Eye (tissue), 1 donor: ENCODE results near the gene PIK3R3.

ENCODE experiments used
- DNase-seq: peaks from one replicate; pipeline ENCODE4 v3.0.0-alpha.2; 2015

The PIK3R3 gene

DNA sequence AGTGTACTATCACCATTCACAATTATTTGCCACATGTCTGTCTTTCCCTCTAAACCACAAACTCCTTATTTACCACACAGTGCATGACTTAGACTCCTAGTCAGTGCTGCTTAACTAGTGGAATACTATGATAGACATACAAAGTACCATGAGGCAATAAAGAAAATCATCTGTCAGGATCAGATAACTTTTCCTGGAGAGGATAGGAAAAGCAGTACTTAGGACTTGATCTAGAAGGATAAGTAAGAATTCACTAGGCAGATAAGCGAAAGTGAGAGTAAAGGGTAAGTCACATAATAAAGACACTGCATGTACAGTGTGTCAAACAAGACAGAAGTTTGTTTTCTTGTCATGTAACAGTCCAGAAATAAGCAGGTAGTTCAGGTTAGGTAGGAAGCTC is 21.3 kb upstream of the PIK3R3 start:
- no peak for DNase-seq

- DNase-seq: no peak
Observed at GRCh38 chr1:46153228-46153627, 20.8 kb upstream of the PIK3R3 start.

DNA sequence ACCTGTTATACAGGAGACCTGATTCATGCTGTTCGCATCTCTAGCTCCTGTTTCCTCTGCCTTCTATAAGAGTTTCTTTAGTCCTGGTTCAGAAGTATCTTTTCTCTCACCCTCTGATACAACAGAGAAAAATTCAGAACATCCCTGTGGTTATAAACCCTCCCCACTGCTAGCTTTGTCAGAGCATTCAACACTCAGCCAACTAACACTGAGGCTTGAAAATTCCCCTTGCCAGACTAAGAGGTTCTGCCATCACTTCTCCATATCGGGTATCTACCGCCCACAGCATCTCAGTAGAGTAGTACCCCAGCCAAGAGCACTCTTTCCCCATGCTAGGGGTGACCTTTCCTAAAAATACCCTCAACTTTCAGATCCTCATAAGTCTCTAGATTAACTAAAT is 19.6 kb upstream of the PIK3R3 start:
- DNase-seq: no peak

DNA sequence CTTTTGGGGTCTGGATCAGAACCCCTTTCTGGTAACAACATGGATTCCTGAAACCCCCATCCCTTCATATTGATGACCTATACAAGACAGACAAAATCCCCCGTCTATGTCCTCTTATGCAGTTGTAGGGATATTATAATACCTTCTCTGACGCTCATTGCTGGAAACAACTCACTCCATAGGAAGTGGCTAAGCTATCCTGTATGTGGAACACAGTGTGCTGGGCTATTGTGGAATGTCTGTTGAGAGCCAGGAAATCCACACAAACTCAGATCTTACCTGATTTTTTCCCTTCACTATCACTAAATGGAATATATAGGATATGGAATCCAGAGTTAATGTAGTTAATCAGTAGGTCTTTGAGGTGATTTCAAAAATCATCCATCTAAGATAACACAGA is 17.7 kb upstream of the PIK3R3 start:
- no peak for DNase-seq

DNA sequence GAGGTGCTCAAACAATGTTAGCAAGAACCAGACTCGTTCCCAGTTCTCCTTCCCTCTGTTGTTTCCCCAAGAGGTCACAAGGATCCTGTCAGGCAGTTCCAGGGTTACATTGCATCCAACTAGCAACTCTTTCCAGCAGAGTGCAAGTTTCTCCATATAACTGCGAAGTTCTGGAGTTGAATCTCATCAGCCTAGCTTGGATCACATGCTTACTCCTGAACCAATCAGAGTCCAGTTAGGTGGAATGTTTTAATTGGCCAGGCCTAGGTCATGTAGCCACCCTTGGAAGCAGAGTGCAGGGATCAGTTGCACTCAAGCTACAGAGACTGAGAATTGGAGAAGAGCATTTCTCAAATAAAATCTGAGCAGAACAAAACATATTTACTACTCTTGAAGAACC is 15.9 kb upstream of the PIK3R3 start:
- no peak for DNase-seq

- DNase-seq: peak; percentile 14
Observed at GRCh38 chr1:46137916-46138315, 5.5 kb upstream of the PIK3R3 start.

- DNase-seq: peak; percentile 47
Observed at GRCh38 chr1:46136711-46137110, 4.3 kb upstream of the PIK3R3 start.

- peak; percentile 21 for DNase-seq
Observed at GRCh38 chr1:46134660-46135331, 2.4 kb upstream of the PIK3R3 start.

DNA sequence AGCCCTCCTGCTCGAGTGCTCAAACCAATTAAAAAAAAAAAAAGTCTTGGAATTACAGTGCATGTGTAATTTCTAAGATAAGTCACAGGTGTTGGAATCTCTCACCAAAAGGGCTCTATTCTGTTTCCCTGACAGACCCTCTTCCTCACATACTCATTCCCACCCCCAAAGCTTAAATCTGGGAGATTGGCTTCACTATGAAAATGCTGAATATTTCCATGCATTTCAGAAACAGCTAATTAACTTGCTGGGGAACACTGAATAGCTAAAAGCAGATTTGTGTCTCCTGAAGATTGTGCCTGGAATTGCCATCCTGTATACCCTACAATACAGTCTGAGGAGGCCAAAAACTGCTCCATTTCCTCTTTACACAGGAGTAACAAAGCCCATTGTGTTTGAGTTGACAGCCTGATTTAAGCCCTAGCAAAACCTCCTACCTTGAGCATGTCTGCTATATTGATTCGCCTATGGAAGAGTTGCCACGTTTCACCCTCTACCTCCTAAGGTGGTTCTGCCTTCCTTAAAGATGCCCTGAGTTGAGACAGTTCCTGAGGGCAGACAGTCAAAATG is 1.4 kb upstream of the PIK3R3 start:
- DNase-seq: peak; percentile 39

DNA sequence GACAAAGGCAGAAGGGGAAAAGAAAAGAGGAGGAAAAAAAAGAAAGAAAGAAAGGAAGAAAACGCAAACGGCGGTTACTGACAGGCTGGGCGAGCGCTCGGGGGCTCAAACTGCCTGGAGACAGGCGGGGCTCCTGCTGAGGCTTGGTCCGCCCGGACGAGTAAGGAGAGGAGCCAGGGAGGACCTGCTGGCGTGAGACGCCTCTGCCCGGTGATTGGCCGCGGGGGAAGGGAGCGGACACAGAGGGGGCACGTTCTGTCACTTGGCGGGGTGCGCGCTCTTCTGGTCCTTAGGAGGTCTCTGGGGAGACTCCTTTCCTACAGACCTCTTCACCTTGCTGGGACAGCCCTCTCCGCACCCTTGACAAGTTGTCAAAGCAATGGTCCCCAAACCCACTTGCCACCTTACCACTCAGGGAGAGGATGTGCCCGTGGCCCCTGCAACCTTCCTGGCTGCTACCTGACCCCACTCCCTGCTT is 791 bp upstream of the PIK3R3 start:
- DNase-seq: no peak

GRCh38 chr1:46131712-46132528 is 509 bp downstream of the PIK3R3 start:
- DNase-seq: peak; percentile 85

DNA sequence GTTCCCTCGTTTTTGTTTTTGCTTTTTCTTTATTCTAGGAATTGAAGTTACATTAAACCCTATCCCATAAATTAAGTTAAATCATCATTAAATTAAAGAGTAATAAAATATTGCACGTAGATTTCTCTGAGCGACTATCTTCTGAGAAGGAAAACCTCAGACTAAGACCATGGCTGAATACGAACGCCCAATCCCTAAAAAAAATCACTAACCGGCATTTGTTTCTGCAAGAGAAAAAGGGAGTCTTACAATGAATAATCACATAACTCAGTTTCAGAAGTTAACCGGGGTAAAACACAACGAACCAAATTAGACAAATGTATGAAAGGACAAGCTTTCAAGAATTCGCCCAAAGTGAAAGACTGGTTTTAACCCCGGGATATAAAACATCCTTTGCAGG is 1.3 kb downstream of the PIK3R3 start:
- peak; percentile 72 for DNase-seq

DNA sequence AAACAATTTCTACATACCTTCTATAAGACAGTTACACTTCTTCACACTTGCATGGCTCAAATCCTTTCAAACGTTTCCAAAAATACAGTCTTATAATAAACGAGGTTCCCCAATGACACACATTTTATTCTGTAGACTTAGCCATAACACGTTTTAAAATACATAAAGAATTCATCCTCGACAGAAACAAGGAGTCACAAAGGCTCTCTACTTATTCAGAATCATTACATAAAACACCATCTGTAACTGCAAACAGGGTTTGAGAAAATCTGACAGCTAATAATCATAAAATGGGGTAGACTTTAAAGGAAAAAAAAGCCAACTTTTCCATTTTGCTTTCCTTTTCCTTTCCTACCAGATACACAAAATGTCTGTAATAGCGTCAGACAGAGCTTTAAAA is 1.8 kb downstream of the PIK3R3 start:
- DNase-seq: peak; percentile 65

- peak; percentile 55 for DNase-seq
Observed at GRCh38 chr1:46130121-46130520, 2.3 kb downstream of the PIK3R3 start.

DNA sequence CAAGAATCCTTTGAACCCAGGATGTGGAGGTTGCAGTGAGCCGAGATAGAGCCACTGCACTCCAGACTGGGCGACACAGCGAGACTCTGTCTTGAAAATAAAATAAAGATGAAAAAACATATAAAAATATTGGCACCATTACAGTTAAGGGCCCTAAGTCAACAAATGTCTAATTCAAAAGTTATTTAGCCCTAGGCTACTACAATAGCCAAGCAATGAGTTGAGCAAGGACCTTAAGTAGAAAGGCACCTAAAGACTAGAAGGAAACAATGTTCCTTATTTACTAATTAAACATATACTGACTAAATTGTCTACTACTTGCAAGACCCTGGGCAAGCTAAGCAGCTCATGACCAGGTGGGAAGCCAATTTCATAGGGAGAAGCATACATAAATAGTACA is 4.1 kb downstream of the PIK3R3 start:
- DNase-seq: no peak

DNA sequence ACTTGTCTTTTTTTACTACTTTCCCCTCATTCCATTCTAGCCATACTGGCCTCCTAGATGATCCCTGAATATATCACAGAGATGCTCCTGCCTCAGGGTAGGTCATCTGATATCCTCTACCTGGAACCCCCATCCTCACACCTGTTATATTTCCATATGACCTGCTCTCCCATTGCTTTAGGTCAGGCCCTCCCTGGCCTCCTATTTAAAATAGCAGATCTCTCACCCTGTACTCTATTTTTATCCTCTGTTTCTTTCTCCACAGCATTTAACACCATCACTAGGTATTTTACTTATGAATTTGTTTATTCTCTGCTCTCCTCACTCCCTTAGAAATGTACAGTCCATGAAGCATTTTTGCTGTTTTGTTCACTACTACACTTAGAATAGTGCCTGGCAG is 13.6 kb downstream of the PIK3R3 start:
- DNase-seq: no peak

DNA sequence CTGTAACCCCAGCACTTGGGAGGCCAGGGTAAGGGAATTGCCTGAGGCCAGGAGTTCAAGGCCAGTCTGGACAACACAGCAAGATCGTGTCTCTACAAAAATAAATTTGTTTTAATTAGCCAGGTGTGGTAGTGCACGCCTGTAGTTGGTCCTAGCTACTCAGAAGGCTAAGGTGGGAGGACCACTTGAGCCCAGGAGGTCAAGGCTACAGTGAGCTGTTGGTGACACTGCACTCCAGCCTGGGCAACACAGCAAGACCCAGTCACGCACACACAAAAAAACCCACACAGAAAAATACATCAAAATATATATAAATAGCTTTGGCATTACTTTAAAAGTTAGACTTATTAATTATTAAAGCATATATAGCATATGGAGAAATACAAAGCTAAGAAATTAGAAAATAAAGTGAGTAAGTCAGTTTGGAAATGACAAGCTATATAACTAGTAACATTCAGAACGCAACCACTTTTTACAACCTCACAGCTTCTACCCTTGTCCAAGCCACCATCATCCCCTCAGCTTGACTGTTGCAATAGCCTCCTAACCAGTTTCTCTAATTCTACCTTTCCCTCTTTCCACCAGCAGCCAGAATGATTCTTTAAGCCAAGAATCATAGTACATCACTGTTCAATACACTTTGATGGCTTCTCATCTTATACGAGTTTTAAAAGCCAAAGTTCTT is 14.5 kb downstream of the PIK3R3 start:
- DNase-seq: no peak

- no peak for DNase-seq
Observed at GRCh38 chr1:46114925-46115603, 17.4 kb downstream of the PIK3R3 start.

GRCh38 chr1:46113948-46114347 is 18.5 kb downstream of the PIK3R3 start:
- no peak for DNase-seq

DNA sequence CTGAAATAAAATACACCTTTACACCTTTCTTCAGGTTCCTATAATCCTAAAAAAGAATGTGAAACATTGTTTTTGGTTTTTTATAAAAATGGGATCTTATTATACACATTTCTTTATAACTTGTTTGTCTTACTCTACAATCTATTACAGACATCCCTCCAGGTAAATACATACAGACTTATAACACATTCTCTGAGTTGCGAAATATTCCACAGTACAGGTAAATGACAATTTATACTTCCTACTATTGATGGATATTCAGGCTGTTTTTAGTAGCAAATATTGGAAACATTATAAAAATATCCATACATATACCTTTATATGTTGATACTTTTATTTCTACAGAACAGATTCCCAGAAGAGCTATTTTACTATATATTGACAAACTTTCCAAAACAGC is 20.3 kb downstream of the PIK3R3 start:
- DNase-seq: no peak

- no peak for DNase-seq
Observed at GRCh38 chr1:46110521-46110920, 21.9 kb downstream of the PIK3R3 start.

DNA sequence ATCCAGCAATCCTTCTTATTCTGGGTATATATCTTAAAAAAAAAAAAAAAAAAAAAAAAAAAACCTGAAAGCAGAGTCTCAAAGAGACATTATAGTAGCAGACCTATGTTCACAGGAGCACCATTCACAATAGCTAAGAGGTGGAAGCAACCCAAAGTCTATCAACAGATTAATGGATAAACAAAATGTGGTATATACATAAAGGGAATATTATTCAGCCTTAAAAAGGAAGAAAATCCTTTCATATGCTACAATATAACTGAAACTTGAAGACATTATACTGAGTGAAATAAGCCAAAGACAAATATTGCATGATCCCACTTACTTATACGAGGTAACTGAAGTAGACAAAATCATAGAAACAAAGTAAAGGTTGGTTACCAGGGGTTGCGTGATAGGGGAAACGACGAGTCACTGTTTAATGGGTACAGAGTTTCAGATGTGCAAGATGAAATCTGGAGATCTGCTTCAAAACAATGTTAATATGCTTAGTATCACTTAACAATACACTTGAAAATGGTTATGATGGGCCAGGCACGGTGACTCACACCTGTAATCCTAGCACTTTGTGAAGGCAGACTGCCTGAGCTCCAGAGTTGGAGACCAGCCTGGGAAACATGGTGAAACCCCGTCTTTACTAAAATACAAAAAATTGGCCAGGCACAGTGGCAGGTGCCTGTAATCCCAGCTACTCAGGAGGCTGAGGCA is 29.5 kb downstream of the PIK3R3 start:
- DNase-seq: no peak
